Heart left ventricle (tissue), 13 donors: Measurements from ENCODE around the gene CHMP4B.

ENCODE experiments used
- CTCF ChIP-seq, 12 donors: fragments of 200-600 bp; sonication (generic) in 4 of 12; IDR thresholded peaks; one replicate each; pipeline versions ENCODE4 v1.5.0 to v1.8.0; 2018 to 2022; ENCODE audit warnings: antibody characterized with exemption in 12 of 12, mild to moderate bottlenecking in 5 of 12
- POLR2A ChIP-seq, 2 donors: fragments of 450-650 bp; IDR thresholded peaks; one replicate each; pipeline ENCODE4 v1.6.1; 2017; ENCODE audit warnings: antibody characterized with exemption in 2 of 2, mild to moderate bottlenecking in 2 of 2, moderate library complexity in 2 of 2
- donor health status: ischemic (EF 13 %, LVEDD 7.1; RV severe dilation, severe dysfunction).
- donor health status: DM: no; HTN: yes; CAD: no.
- donor health status: DM: no; HTN: no; CAD: no.
- donor health status: ischemic (EF 25% LVEDD 6.9; RV normal size, moderate dysfunction).
- donor health status: ischemic (EF 25% LVEDD 5.7; RV mildly dilated, moderate dysfunction).
- donor health status: ischemic (EF 35%, LVEDD 5.7; RV mildly dilated, moderate dysfunction).
- donor health status: nonischemic (EF 11% LVEDD 7.7; RV severe dilation, severe dysfunction).
- donor health status: DM: yes; HTN: yes; CAD: no.
- donor health status: PGD.
- donor health status: ischemic (EF 29% LVEDD 5.4; RV normal size, mild dysfunction).
- donor health status: nonischemic (EF 23%, LVEDD 6.1; RV moderate dilation, normal function).

GRCh38 chr20:33808388-33808787, 2.8 kb upstream of the CHMP4B start:
- TF ChIP-seq CTCF (IDR thresholded peaks at IDR 0.05) (no peak), POLR2A (IDR thresholded peaks at IDR 0.05) (no peak)
